ENCODE data around the gene CARMIL1.
"Not testable (repeated sequence)": the region's sequence is repeated elsewhere in the genome, so short reads cannot be mapped to it uniquely, and the experiment has no call there.

CARMIL1 gene

DNA sequence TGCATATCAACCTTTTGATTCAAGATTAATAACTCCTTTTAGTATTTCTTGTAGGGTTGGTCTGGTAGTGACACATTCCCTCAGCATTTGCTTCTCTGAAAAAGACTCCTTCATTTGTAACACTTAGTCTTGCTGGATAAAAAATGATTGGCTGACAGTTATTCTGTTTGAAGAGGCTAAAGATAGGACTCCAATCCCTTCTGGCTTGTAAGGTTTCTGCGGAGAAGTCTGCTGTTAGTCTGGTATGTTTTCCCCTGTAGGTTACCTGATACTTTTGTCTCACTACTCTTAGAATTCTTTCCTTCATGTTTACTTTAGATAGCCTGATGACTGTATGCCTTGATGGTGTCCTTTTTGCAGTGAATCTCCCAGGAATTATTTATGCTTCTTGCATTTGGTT lies 96.0 kb downstream of the CARMIL1 start:
- no peak for DNase-seq

DNA sequence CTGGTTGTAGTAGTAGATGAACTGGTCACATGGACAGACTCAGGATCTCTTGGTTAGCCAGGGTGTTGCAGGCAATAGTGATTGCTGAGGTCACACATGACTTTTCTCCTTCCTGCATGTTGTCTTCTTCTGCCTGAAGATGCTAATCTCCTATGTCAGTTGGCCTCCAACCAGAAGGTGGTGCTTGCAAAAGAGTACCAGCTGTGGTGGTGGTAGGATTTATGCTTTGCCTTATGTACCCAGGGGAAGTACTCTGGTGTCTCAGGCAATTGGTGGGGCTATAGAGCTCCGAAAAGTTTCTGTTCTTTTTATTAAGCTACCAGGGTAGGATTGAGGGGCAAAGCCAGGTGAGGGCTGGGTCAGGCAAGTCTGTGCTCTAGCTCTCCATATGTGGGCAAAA lies 98.5 kb downstream of the CARMIL1 start:
- DNase-seq: no peak

DNA sequence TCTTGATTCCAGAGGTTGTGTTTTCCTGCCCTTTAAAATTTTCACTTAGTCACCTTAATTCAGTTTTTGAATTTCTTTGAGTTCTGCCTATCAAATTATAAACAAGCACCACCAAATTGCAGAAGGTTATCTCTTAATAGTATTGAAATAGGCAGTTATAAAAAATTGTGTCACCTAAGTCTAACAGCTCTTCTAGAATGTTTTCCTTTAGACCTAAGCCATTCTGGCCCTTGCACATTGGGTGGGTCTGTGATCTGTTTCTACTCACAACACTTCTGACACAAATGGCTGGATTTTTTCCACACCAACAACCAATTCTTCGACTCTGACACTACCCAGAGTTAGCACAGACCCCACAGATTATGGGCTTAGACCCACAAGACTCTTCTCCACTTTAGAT lies 101.9 kb downstream of the CARMIL1 start:
- no peak for DNase-seq

DNA sequence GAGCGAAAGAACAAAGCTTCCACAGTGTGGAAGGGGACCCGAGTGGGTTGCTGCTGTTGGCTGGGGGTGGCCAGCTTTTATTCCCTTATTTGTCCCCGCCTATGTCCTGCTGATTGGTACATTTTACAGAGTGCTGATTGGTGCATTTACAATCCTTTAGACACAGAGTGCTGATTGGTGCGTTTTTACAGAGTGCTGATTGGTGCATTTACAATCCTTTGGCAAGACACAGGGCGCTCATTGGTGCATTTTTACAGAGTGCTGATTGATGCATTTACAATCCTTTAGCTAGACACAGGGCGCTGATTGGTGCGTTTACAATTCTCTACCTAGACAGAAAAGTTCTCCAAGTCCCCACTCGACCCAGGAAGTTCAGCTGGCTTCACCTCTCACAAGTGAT lies 103.3 kb downstream of the CARMIL1 start:
- DNase-seq: not testable (repeated sequence)

DNA sequence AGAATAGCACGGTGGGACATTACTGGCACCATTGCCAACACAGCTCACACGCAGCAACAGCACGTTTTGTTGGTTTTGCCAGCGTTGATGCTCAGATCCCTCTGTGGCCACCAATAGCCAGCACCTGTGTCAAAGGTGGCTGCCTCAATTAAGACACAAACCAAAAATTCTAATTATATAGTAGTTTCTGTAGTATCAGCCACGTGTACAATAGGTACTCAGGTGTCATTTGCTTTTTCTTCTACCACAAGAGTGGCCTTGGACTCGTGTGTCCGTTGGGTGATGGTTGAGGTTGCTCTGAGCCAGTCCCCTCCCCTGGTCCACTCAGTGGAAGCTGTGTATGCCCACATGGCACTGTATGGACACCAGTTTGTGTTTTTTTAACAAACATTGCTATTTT lies 105.1 kb downstream of the CARMIL1 start:
- no peak for DNase-seq

DNA sequence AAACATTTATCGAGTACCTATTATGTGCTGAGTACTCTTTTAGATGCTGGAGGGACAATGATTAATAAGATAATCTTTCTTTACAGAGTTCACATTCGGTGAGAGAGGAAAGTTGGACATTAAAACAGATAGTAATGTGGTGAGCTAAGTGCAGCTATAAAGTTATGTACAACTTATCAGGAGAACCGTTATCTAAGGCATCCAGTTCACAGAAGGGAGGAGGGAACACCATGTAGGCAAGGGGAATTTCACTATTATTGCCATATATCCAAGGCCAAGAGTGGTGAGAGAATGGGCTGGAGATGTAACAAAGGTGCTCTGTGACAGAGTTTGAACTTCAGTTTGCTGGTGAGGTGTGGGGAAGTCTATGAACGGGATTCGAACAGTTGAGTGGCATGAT lies 105.8 kb downstream of the CARMIL1 start:
- peak; percentile 46 for DNase-seq

DNA sequence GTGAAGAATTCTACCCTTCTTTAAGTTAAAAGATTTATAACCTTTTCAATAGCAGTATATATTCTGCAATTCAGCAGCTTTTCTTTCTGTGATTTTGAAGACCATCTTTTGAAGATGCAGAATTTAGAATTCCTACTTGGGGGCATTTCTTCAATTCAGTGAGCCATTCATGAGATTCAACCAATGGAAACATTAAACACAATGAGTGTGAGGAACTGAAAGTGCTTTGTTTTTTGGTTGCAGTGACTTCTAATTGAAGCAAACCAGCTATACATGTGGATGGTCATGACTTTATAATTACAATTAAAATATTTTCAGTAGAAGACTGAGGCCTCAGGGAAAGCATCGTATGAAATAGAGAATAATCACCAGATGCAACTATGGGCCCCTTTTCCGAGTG lies 108.3 kb downstream of the CARMIL1 start:
- DNase-seq: no peak

DNA sequence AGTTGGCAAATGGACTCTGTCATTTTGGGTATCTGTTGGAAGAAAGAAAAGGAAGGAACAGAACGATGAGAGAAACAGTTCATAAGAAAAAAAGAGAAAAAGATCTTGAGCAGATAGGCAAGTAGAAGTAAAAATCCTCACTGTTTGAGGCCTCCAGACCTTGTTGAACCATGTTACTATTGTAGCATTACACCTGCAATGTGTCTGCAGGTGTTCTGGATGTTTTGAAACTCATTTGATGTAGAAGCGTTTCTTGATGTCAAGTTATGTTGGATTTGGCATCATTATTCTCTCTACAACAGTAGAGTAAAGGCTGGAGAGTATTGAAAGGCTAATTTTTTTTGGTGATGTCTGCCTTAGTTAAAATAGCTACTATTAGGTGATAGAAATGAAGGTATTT lies 108.7 kb downstream of the CARMIL1 start:
- DNase-seq: no peak

DNA sequence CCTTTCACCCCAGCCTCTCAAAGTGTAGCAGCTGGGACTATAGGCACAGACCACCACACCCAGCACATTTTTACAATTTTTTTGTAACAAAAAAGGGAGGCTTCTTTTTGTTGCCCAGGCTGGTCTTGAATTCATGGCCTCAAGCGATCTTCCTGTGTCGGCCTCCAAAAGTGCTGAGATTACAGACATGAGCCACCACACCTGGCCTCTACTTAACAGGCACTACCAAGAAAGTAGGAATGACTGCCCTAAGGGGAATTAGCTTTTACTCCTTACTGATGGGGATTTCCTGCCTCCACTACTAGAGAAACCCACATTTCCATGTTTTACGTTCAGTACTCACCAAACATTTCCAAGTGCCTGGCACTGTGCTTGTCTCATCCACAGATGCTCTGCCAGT lies 109.6 kb downstream of the CARMIL1 start:
- DNase-seq: no peak

DNA sequence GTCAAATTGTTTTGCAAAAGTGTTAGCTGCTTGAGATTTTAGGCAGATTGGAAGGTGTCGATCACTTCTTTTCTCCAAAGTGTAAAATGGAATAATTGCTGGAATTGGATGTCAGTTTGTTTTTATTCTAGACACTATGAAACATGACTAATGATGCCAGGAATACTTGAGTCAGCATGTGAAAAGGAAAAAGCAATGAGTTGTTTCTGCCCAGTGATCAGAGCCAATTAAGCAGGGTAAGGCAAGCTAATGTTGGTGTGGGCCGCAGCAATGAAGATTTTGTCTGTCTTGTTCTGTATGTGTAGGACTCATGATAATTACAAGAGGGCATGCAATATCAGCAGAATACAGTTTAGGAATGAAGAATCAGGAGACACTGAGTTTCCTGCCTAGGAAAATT lies 110.3 kb downstream of the CARMIL1 start:
- DNase-seq: no peak

DNA sequence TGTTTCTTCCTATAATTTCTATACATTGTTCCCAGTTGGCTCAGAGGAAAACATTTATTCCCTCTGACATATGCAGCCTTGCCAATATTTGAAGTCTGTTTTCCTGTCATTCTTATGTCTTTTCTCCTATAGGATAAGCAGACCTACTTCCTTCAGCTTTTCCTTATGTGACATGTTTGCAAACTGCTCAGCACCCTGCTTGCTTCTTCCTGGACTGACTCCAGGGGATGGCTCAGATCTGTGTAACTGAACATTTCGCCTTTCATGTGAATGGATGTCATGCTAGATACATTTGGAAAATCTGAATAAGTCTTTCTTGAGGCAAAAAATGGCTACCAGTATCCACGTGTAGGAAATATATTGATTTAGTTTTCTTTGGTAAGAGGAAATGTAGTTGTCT lies 113.2 kb downstream of the CARMIL1 start:
- no peak for DNase-seq

DNA sequence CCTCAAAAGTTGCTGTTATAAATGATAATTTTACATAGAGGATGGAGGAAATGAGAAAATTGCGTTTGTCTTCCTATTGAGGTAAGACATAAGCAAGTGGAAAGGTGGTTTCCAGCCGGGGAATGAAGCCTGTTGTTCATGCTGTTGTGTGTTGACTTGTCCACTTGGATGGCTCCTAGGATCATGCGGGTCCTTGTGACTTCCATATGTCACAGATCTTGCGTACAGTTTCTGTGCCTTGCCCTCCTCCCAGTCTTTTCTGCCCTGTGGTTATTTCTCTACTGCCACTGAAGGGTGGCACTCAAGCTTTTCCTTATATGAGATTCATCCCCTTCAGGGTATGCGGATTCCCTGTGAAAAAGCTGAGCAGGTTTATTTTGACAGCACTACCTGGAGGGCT lies 116.6 kb downstream of the CARMIL1 start:
- no peak for DNase-seq

DNA sequence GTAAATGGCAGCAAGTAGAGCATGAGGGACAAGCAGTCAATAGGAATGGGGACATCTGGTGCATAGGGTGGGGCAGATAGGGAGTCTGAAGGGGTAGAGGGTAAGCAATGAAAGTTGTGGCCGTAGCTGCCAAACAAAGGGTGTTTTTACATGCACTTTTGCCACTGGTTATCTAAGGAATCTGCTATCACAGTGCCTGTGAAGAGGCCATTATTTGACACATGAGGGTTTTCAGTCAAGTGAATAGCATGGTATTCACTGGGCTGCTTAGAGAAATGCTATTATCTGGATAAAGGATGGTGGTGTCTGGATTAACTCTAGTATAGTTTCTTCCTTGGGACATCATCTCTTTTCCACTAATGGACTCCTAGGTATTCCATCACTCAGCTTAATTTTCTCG lies 118.2 kb downstream of the CARMIL1 start:
- DNase-seq: no peak

DNA sequence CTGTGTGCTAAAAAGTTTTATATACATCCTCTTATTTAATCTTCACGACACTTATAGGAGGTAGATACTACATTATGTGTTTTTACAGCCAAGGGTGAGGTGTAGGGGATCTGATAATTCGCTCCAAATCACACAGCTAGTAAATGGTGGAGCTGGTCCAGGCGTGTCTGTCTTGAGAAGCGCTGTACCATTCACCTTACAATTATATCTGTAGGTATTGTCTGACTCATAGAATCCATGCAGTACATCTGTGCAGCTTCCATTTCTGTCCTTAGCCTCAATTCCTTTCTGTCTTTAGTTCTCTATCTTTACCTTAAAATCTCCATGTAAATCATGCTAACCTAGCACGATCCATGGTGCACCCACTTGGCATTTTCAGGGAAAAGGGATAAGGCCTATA lies 120.7 kb downstream of the CARMIL1 start:
- DNase-seq: no peak

DNA sequence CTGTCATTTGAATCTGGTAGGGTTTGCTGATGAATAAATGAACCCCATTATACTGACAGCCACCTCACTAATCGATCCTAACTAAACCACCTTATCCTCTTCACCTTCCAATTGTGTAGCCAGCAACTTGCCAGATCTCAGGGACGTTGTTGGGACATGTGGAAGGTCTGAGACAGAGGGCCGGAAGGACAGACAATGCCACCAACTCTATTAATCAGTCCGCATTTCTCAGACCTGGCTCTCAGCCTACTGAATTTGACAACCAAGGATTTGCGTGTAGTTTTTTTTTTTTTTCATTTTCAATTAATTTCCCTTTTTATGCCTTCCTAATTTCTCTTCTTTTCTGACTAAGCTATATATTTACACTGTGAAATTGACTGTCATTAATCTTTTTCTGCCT lies 122.5 kb downstream of the CARMIL1 start:
- DNase-seq: no peak

DNA sequence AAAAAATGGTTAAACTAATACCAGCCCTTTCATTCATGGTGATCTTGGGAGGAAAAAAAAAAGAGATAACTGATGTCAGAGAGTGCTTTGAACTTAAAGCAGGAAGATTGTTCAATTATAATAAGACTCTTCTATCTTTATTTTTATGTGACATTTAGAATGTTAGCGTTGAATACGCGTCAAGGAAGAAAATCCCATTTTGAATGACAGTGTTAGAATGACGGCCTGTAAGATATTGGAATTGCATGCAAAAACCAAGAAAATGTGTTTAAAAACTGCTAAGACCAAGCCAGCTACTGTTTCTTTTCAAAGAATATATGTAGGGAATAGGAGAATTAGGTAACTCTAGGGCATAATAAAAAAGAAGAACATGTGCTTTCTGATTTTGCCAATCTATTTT lies 123.0 kb downstream of the CARMIL1 start:
- DNase-seq: no peak

DNA sequence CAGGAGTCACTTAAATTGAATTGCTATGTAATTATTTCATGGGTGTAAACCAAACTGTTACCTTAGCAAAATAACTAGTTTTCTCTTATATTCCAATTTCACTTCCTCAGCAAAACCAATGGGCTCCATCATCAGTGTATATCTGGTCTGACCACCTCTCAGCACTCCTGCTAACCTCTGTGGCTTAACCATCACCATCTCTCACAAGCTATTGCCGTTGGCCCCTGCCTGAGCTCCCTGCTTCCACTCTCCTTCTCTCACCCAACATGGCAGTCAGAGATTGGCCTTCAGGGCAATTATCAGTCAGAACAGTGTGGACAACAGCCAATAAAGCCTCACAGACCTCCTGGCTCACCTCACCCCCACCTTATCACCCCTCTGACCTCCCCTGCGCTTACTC lies 124.0 kb downstream of the CARMIL1 start:
- DNase-seq: peak; percentile 12

DNA sequence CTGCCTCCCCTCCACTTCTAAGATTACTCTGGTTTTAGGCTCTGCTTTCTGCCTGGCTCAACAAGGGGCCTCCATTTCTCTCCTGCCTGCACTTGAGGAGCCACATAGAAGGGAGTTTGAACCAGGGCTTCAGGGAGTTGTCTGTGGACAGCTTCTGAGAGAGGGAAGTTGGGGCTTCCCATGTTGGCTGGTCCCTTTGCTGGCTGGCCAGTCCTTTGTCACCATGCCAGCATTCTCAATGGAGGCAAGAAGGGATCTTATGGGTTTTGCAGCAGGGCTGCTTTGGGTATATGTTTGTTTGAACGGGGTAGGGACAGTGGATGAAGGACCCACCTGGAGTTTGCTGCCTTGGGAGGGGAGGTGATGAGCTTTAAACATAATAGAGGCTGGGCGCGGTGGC lies 124.9 kb downstream of the CARMIL1 start:
- no peak for DNase-seq

DNA sequence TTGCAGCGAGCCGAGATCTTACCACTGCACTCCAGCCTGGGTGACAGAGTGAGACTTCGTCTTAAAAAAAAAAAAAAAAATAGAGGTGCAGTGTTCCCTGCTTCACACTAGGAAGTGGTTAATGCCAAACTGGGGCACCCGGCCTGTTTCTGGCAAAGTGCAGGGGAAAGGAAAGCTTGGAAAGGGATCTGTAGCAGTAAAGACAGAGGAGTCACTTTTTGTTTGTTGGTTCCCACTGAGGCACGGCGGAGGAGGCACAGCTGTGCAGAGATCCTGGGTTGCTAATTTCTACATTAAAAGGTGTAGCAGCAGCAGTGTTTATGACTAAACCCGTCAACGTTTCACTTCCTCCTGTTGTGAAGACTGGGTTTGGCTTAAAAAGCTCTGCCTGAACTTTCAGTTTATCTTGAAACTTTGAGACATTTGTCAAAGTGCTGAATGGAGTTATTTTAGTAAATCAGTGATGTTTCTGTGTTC lies 125.6 kb downstream of the CARMIL1 start:
- DNase-seq: no peak

DNA sequence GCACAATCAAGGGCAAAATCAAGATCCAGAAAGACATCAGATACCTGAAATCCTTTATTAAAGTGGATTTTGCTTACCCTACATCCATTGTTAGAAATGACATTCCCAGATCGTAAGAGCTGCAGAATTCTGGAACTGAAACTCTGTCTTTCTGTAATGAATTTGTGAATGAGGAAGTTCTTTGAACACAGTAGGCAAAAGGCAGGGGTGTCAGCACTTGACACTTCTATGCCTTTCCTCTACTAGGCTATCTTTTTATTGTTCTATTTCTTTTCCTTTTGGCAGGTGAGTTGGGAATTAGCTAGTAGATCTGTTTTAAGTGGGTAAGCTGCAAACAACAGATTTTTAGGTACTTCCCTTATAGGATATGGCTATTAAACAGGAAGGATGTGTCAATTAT lies 126.3 kb downstream of the CARMIL1 start:
- no peak for DNase-seq

DNA sequence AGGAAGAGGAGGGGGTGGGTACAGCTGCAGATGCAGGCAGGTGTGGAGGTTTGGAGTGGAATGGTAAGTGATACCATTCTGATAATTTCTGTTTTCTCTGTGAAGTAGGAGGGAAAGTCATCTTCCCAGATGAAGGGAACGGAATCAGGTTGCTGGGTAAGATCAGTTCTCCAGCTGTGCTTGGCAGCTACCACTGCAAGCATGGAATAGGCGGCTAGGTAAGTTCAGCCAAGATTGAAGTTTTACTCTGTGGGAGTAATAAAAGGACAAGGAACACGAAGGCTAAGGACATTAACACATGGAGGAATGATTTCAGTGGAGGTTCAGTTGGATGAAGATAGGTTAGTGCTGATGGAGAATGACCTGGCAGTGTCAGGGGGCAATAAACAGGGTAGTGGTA lies 128.3 kb downstream of the CARMIL1 start:
- no peak for DNase-seq

DNA sequence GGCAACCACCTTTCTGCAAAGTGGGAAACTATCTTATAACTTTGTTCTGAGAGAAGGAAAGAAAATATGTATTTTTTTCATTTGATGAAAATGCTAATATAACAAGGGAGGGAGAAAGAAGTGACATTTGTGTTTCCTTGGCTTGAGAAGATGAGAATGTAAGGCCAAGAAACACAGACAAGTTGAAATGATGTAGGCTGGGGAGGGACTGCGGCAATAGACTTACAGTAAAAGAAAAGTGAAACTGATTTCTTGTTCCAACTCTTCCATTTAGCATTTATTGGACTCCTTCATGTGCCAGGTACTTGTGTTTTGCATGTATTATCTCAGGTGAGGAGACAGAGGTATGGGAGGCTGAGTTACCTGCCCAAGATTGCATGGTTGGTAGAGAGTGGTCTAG lies 130.9 kb downstream of the CARMIL1 start:
- no peak for DNase-seq

DNA sequence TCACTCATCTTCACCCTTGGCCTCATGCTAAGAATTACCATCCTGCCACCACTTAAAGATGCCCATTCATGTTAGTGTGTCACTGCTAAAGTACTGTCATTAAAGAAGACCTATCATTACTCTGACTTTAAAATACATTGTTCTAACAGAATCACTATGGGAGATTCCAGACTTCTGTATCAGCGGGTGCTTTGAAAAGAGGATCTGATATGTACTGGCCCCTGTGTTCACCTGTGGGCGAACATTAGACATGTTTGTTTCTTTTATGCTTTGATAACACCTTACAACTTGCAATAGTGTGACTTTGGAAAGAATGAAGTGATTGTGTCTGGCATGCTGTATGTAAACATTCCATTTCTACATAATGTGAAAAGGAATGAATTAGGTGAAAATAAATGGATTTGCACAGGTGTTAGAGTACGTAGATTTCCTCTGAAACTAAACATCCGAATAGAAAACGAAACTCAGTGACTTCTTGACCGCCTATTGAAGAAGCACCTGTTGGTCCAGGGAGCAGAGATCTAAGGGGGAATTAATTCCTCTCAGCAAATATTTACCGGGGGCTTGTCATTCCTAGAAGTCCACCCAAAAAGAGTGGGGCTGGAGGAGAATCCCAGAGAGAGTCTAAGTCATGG lies 132.3 kb downstream of the CARMIL1 start:
- DNase-seq: no peak

DNA sequence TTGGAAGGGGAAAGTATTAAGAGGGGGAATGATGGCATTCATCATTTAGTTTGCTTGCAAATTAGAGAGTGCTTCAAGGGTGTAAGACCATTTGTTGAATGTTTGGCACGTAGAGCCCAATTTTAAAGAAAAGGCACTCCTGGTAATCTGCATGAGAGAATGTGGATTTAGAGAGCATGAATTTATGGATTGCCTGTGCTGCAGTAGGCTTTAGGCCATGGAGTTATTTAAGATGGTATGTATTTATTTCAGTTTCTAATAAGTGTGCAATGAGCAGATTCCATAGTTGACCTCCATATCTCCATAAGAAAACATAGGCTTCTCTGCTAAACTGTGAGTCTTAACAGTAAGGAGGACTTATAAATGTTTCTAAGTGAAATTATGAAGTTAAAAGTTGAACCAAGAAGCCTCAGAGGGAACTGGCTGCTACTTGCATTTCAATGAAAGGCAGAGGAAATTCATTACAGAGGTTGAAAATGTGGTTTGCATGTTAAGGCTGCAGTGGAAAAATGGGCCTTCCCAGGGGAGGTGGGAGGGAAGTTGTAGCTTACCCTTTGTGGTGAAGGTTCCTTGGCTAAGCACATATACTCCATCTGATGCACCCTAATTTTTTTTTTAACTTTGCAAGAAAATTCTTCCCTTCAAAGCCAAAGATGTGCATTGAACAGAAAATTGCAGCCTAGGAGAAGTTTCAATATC lies 134.2 kb downstream of the CARMIL1 start:
- DNase-seq: no peak

DNA sequence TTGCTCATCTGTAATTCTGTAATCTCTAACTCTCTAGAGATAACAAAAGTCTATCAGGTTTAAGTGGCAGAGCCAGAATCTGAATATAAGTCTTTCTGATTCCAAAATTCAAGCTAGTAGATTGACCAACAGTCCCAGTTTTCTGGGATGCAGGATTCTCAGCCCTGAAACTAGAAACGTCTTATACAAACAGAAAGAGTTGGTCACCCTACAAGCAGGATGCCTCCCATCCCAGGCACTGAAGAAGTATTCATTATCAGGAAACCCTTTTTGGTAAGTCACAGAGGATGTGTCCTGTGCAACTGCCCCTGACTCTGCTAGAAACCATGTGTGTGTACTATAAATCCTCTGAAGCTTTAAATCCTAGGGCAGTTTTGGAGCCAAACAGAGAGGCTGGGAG lies 135.0 kb downstream of the CARMIL1 start:
- no peak for DNase-seq
